HFF-Myc (cell line): ENCODE data around the gene HLA-DPA1.
"Not testable (repeated sequence)": the region's sequence is repeated elsewhere in the genome, so short reads cannot be mapped to it uniquely, and the experiment has no call there.

Experiments used
- DNase-seq: peaks from one replicate; pipeline ENCODE4 v3.0.0-alpha.2; 2011; ENCODE audit warnings: low read depth; ENCODE audit errors: extremely low read depth
- H3K4me3 ChIP-seq: replicated peaks from 2 replicates; pipeline ENCODE4 v1.5.1; 2011; ENCODE audit warnings: low read depth, mild to moderate bottlenecking, control low read depth, low read length
- CTCF ChIP-seq: IDR thresholded peaks from 2 replicates; pipeline ENCODE4 v1.5.1; 2012; ENCODE audit warnings: mild to moderate bottlenecking, low read depth, low read length, control low read depth; ENCODE audit errors: missing control alignments

HLA-DPA1 gene

GRCh38 chr6:33069021-33069738 lies 4.3 kb downstream of the HLA-DPA1 start:
- H3K4me3 ChIP-seq: no peak overlapping the region
- no peak for DNase-seq
- no peak for TF ChIP-seq CTCF

- H3K4me3 ChIP-seq: no peak overlapping the region
- TF ChIP-seq CTCF: no peak
- DNase-seq: no peak
These were observed 6.4 kb downstream of the HLA-DPA1 start for GRCh38 chr6:33066917-33067521.

GRCh38 chr6:33065312-33065711 lies 8.1 kb downstream of the HLA-DPA1 start:
- no peak for TF ChIP-seq CTCF
- H3K4me3 ChIP-seq: no peak overlapping the region
- no peak for DNase-seq

DNA sequence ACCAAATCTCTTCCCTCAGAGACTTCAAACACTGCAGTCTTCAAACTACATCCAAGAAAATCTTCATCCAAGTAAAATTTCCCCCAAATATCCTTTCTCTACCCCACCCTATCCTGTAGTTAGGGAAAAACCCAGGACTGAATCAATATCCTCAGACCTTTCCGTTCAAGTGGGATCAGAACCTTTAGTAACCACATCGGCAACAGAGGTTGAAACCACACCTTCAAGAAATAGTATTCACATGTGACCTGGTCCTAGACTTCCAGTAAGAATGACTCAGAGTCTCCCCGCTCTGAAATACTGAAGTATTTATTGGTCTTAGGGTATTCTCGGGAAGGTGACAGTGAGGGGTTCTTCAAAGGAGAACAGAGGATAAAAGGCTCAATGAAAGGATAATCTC lies 8.7 kb downstream of the HLA-DPA1 start:
- no peak for TF ChIP-seq CTCF

GRCh38 chr6:33063435-33063834 lies 10.0 kb downstream of the HLA-DPA1 start:
- not testable (repeated sequence) for DNase-seq, H3K4me3 ChIP-seq

More for the DNA sequence above, 8.7 kb downstream of the HLA-DPA1 start:
- H3K4me3 ChIP-seq: no peak overlapping the region
- DNase-seq: no peak

DNA sequence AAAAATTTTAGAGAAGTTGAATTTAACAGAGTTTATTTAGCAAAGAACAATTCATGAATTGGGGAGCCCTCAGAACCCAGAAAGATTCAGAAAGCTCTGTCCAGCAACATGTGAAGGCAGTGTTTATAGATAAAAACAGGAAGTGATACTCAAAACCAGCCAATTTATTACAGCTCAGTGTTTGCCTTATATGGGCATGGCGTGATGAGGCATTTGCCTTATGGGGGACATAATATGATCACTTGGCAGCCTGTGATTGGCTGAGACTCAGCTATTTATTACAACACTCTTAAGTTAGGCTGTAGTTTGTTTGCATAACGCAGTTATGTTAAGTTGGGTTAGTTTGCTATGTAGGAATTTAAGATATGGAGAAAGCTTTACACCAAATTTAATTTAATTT lies 11.5 kb downstream of the HLA-DPA1 start:
- TF ChIP-seq CTCF: no peak
- DNase-seq: no peak
- H3K4me3 ChIP-seq: no peak overlapping the region

GRCh38 chr6:33057222-33058150 lies 16.0 kb downstream of the HLA-DPA1 start:
- no peak for TF ChIP-seq CTCF
- no peak for DNase-seq
- H3K4me3 ChIP-seq: no peak overlapping the region
